HG03039 (cell line): ENCODE data around the gene CLNK.
A peak's percentile ranks its signal among the peaks of the same experiment; 100 is the strongest.

Experiments used
- ATAC-seq: cut with Tn5 transposase; IDR thresholded peaks from one replicate; pipeline ENCODE4 v1.9.1; 2021; ENCODE audit warnings: mild to moderate bottlenecking, moderate library complexity; ENCODE audit not compliant: unreplicated experiment

The CLNK gene

GRCh38 chr4:10701702-10702460 is 17.3 kb upstream of the CLNK start:
- ATAC-seq = no peak

GRCh38 chr4:10701161-10701560 is 16.6 kb upstream of the CLNK start:
- no peak for ATAC-seq

GRCh38 chr4:10698172-10698571 is 13.6 kb upstream of the CLNK start:
- no peak for ATAC-seq

GRCh38 chr4:10697086-10697485 is 12.5 kb upstream of the CLNK start:
- no peak for ATAC-seq

GRCh38 chr4:10696253-10696652 is 11.7 kb upstream of the CLNK start:
- ATAC-seq = no peak

GRCh38 chr4:10694828-10695209 is 10.3 kb upstream of the CLNK start:
- no peak for ATAC-seq

- ATAC-seq = no peak
These were observed 9.7 kb upstream of the CLNK start for GRCh38 chr4:10694151-10694827.

- ATAC-seq = no peak
These were observed 7.1 kb upstream of the CLNK start for GRCh38 chr4:10691651-10692050.

- no peak for ATAC-seq
These were observed 5.8 kb upstream of the CLNK start for GRCh38 chr4:10690185-10690907.

GRCh38 chr4:10688846-10689245 is 4.3 kb upstream of the CLNK start:
- no peak for ATAC-seq

- no peak for ATAC-seq
These were observed 3.5 kb upstream of the CLNK start for GRCh38 chr4:10688022-10688421.

- no peak for ATAC-seq
These were observed 3.0 kb upstream of the CLNK start for GRCh38 chr4:10687526-10687925.

- ATAC-seq = no peak
These were observed 2.2 kb downstream of the CLNK start for GRCh38 chr4:10682397-10682796.

GRCh38 chr4:10677796-10678497 is 6.6 kb downstream of the CLNK start:
- peak; percentile 45 for ATAC-seq

- peak; percentile 70 for ATAC-seq
These were observed 10.7 kb downstream of the CLNK start for GRCh38 chr4:10673817-10674369.

- ATAC-seq = no peak
These were observed 12.2 kb downstream of the CLNK start for GRCh38 chr4:10672379-10672778.

GRCh38 chr4:10671799-10672198 is 12.8 kb downstream of the CLNK start:
- no peak for ATAC-seq

GRCh38 chr4:10671366-10671765 is 13.2 kb downstream of the CLNK start:
- peak; percentile 77 for ATAC-seq

GRCh38 chr4:10670321-10670720 is 14.2 kb downstream of the CLNK start:
- no peak for ATAC-seq

- ATAC-seq = no peak
These were observed 16.8 kb downstream of the CLNK start for GRCh38 chr4:10667701-10668326.

- no peak for ATAC-seq
These were observed 18.0 kb downstream of the CLNK start for GRCh38 chr4:10666616-10667015.
